ENCODE results near the gene METTL24.
"Not testable (repeated sequence)": the region's sequence is repeated elsewhere in the genome, so short reads cannot be mapped to it uniquely, and the experiment has no call there.

DNA sequence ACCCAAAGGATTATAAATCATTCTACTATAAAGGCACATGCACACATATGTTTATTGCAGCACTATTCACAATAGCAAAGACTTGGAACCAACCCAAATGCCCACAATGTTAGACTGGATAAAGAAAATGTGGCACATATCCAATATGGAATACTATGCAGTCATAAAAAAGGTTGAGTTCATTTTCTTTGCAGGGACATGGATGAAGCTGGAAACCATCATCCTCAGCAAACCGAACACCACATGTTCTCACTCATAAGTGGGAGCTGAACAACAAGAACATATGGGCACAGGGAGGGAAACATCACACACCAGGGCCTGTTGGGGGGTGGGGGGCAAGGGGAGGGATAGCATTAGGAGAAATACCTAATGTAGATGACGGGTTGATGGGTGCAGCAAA lies 52.3 kb downstream of the METTL24 start:
- not testable (repeated sequence) for TF ChIP-seq CTCF (IDR thresholded peaks at IDR 0.05; ENCODE audit: control extremely low read depth in 1 of 3, insufficient read depth in 1 of 3, low read depth in 1 of 3, low read length in 3 of 3); POLR2AphosphoS5 (IDR thresholded peaks at IDR 0.05; ENCODE audit: low read depth, low read length); POLR2A (IDR thresholded peaks at IDR 0.05; ENCODE audit: control extremely low read depth in 1 of 2, low read depth in 2 of 2, low read length in 2 of 2); SUZ12 (IDR thresholded peaks at IDR 0.05; ENCODE audit: low read length); CEBPB (IDR thresholded peaks at IDR 0.05; ENCODE audit: low read depth, low read length); EGR1 (IDR thresholded peaks at IDR 0.05; ENCODE audit: borderline replicate concordance, low read depth, low read length); ATF3 (IDR thresholded peaks at IDR 0.05; ENCODE audit: insufficient read depth, low read depth, low read length)
- TF ChIP-seq, protein P1, sequence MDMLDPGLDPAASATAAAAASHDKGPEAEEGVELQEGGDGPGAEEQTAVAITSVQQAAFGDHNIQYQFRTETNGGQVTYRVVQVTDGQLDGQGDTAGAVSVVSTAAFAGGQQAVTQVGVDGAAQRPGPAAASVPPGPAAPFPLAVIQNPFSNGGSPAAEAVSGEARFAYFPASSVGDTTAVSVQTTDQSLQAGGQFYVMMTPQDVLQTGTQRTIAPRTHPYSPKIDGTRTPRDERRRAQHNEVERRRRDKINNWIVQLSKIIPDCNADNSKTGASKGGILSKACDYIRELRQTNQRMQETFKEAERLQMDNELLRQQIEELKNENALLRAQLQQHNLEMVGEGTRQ (IDR thresholded peaks at IDR 0.05; ENCODE audit: low read length) = not testable (repeated sequence)
